HepG2 (cell line): ENCODE measurements around the gene SF1. TPM values are rescaled to one million over a fixed set of nuclear protein-coding genes. Genes with fewer than 3 reads are reported as not detected.

Experiments
- AGO1 ChIP-seq: fragments of 200-400 bp; formaldehyde crosslinking; IDR thresholded peaks from 2 replicates; pipeline ENCODE4 v1.6.1; 2017; ENCODE audit warnings: mild to moderate bottlenecking, low read depth, low read length, moderate library complexity; ENCODE audit not compliant: poor library complexity, severe bottlenecking
- CBX5 ChIP-seq: sonication (generic); formaldehyde crosslinking; IDR thresholded peaks from 2 replicates; pipeline ENCODE4 v1.4.0; 2020; ENCODE audit warnings: missing genetic modification reagents, borderline replicate concordance
- CHD2 ChIP-seq: IDR thresholded peaks from 2 replicates; pipeline ENCODE4 v1.6.1; 2011; ENCODE audit warnings: low read depth, low read length, improper control_type of control experiment
- ELF1 ChIP-seq: sonication (generic); formaldehyde crosslinking; IDR thresholded peaks from 2 replicates; pipeline ENCODE4 v1.4.0; 2020; ENCODE audit warnings: missing genetic modification reagents
- ERF ChIP-seq: IDR thresholded peaks from 2 replicates; pipeline ENCODE4 v1.6.1; 2018; ENCODE audit warnings: missing biosample characterization, missing genetic modification reagents
- FLYWCH1 ChIP-seq: sonication (generic); formaldehyde crosslinking; IDR thresholded peaks from 2 replicates; pipeline ENCODE4 v1.8.1; 2023; ENCODE audit warnings: mild to moderate bottlenecking, missing genetic modification reagents
- PAF1 ChIP-seq: IDR thresholded peaks from 2 replicates; pipeline ENCODE4 v1.6.1; 2016; ENCODE audit warnings: missing genetic modification reagents, missing compliant biosample characterization
- PHF8 ChIP-seq: sonication (generic); formaldehyde crosslinking; IDR thresholded peaks from 2 replicates; pipeline ENCODE4 v1.5.0; 2020; ENCODE audit warnings: missing genetic modification reagents
- PRMT3 ChIP-seq: sonication (generic); formaldehyde crosslinking; IDR thresholded peaks from 2 replicates; pipeline ENCODE4 v1.8.1; 2022; ENCODE audit warnings: low read depth, mild to moderate bottlenecking, moderate library complexity, missing genetic modification reagents, borderline replicate concordance
- RFX3 ChIP-seq: IDR thresholded peaks from 2 replicates; pipeline ENCODE4 v1.6.1; 2016; ENCODE audit warnings: missing biosample characterization, missing genetic modification reagents
- SUZ12 ChIP-seq: fragments of 150-350 bp; IDR thresholded peaks from 2 replicates; pipeline ENCODE4 v1.6.1; 2014; ENCODE audit warnings: low read depth, low read length
- TARDBP ChIP-seq: sonication (generic); formaldehyde crosslinking; IDR thresholded peaks from 2 replicates; pipeline ENCODE4 v1.8.0; 2022; ENCODE audit warnings: mild to moderate bottlenecking, missing genetic modification reagents
- ZIK1 ChIP-seq: sonication (generic); formaldehyde crosslinking; IDR thresholded peaks from 2 replicates; pipeline ENCODE4 v1.5.0; 2020; ENCODE audit warnings: mild to moderate bottlenecking, low read depth, missing genetic modification reagents, borderline replicate concordance
- ZNF205 ChIP-seq: IDR thresholded peaks from 2 replicates; pipeline ENCODE4 v1.6.1; 2018; ENCODE audit warnings: missing biosample characterization, missing genetic modification reagents
- ZNF251 ChIP-seq: sonication (generic); formaldehyde crosslinking; IDR thresholded peaks from 2 replicates; pipeline ENCODE4 v1.9.0; 2021; ENCODE audit warnings: mild to moderate bottlenecking, missing genetic modification reagents
- ZNF263 ChIP-seq: sonication (generic); formaldehyde crosslinking; IDR thresholded peaks from 2 replicates; pipeline ENCODE4 v1.4.0; 2020; ENCODE audit warnings: missing genetic modification reagents
- ZNF292 ChIP-seq: sonication (generic); formaldehyde crosslinking; IDR thresholded peaks from 2 replicates; pipeline ENCODE4 v1.8.1; 2022; ENCODE audit warnings: mild to moderate bottlenecking, low read depth, missing genetic modification reagents, borderline replicate concordance
- ZNF329 ChIP-seq: sonication (generic); formaldehyde crosslinking; IDR thresholded peaks from 2 replicates; pipeline ENCODE4 v1.9.0; 2021; ENCODE audit warnings: low read depth, mild to moderate bottlenecking, missing genetic modification reagents
- ZNF484 ChIP-seq: sonication (generic); formaldehyde crosslinking; IDR thresholded peaks from 2 replicates; pipeline ENCODE4 v1.5.1; 2020; ENCODE audit warnings: mild to moderate bottlenecking, low read depth, missing genetic modification reagents, borderline replicate concordance
- ZNF678 ChIP-seq: sonication (generic); formaldehyde crosslinking; IDR thresholded peaks from 2 replicates; pipeline ENCODE4 v1.4.0; 2020; ENCODE audit warnings: mild to moderate bottlenecking, missing genetic modification reagents
- ZNF761 ChIP-seq: sonication (generic); formaldehyde crosslinking; conservative IDR thresholded peaks from 2 replicates; pipeline ENCODE4 v1.4.0; 2020; ENCODE audit warnings: mild to moderate bottlenecking, missing genetic modification reagents
- ZNF781 ChIP-seq: sonication (generic); formaldehyde crosslinking; IDR thresholded peaks from 2 replicates; pipeline ENCODE4 v1.5.1; 2020; ENCODE audit warnings: borderline replicate concordance, mild to moderate bottlenecking, missing genetic modification reagents; ENCODE audit errors: not compliant biosample characterization
- polyA plus RNA-seq, 8 experiments: library from polyadenylated mRNA; depleted of rRNA in 3 of 8; stranded (reverse) in 7 of 8; unstranded in 1 of 8; fragments of >200 nt; fragmentation: Illumina TruSeq in 4 of 8; extraction: Trizol in 4 of 8; gene quantifications; 2 replicates each; pipeline versions ENCODE4 v1.2.1 to v1.2.3, GENCODE V29; 2011 to 2016; ENCODE audit warnings: low read depth in 4 of 8, missing spikeins in 1 of 8, mixed read lengths in 1 of 8; ENCODE audit not compliant: insufficient read depth in 1 of 8
- total RNA-seq, 5 experiments: library from RNA; depleted of rRNA; stranded (reverse); fragments of >200 nt; fragmentation: Illumina TruSeq; extraction: Trizol; gene quantifications; 2 replicates each; pipeline ENCODE4 v1.2.3, GENCODE V29; 2016; ENCODE audit warnings: low read depth in 1 of 5
- TF ChIP-seq, protein P1 (sequence below): sonication (generic); formaldehyde crosslinking; IDR thresholded peaks from 2 replicates; pipeline ENCODE4 v1.8.0; 2022; ENCODE audit warnings: mild to moderate bottlenecking, missing genetic modification reagents
- TF ChIP-seq, protein P2 (sequence below): sonication (generic); formaldehyde crosslinking; IDR thresholded peaks from 2 replicates; pipeline ENCODE4 v1.8.0; 2022; ENCODE audit warnings: mild to moderate bottlenecking, missing genetic modification reagents, moderate library complexity
- TF ChIP-seq, protein P3 (sequence below): sonication (generic); formaldehyde crosslinking; IDR thresholded peaks from 2 replicates; pipeline ENCODE4 v1.8.1; 2023; ENCODE audit warnings: mild to moderate bottlenecking, missing genetic modification reagents
- TF ChIP-seq, protein P4 (sequence below): sonication (generic); formaldehyde crosslinking; conservative IDR thresholded peaks from 2 replicates; pipeline ENCODE4 v1.8.0; 2022; ENCODE audit warnings: low read depth, missing genetic modification reagents
- TF ChIP-seq, protein P5 (sequence below): sonication (generic); formaldehyde crosslinking; IDR thresholded peaks from 2 replicates; pipeline ENCODE4 v1.5.0; 2020; ENCODE audit warnings: missing genetic modification reagents

The SF1 gene
- total and polyA plus RNA-seq, 2 of the 13 experiments (the other 11 are each of a cell fraction or from before 2014, with no cell fraction given): 55.5 to 70.4 TPM

DNA sequence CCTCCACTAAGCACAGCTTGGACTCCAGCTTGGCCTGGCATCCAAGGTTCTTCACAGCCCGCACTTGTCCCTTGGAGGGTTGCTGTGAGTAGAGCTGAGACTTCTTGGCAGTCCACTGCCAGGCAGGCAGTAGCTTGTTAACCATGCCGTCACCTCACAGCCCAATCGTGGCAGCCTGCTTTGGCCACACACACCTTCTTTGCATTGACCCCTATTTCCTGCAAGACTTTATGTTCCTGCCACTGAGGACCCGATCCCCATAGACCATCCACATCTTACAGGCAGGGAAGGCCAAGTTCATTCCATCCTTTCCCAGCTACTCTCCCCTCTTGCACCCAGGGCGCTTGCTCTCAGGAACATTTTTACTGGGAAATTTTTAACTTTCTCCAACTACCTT, 16.1 kb downstream of the SF1 start (continued):
- TF ChIP-seq RFX3 (CRISPR knock-in tag) (no peak), CBX5 (CRISPR knock-in tag) (0 out of 2 replicates have a peak, but pooled peaks have one; percentile 37), ZNF781 (CRISPR knock-in tag) (no peak), ZIK1 (CRISPR knock-in tag) (no peak), CHD2 (no peak), ZNF678 (CRISPR knock-in tag) (no peak), ZNF205 (CRISPR knock-in tag) (no peak), AGO1 (peak; percentile 30), ZNF292 (CRISPR knock-in tag) (no peak), ZNF251 (CRISPR knock-in tag) (no peak), ERF (CRISPR knock-in tag) (no peak), ELF1 (CRISPR knock-in tag) (no peak), TARDBP (CRISPR knock-in tag) (no peak), ZNF761 (CRISPR knock-in tag) (no peak), PHF8 (CRISPR knock-in tag) (no peak), ZNF484 (CRISPR knock-in tag) (no peak), PAF1 (peak; percentile 85), ZNF329 (CRISPR knock-in tag) (no peak), PRMT3 (no peak), SUZ12 (no peak), FLYWCH1 (no peak), ZNF263 (CRISPR knock-in tag) (no peak)
- TF ChIP-seq, protein P1, sequence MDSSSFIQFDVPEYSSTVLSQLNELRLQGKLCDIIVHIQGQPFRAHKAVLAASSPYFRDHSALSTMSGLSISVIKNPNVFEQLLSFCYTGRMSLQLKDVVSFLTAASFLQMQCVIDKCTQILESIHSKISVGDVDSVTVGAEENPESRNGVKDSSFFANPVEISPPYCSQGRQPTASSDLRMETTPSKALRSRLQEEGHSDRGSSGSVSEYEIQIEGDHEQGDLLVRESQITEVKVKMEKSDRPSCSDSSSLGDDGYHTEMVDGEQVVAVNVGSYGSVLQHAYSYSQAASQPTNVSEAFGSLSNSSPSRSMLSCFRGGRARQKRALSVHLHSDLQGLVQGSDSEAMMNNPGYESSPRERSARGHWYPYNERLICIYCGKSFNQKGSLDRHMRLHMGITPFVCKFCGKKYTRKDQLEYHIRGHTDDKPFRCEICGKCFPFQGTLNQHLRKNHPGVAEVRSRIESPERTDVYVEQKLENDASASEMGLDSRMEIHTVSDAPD (CRISPR knock-in tag): no peak
- TF ChIP-seq, protein P2, sequence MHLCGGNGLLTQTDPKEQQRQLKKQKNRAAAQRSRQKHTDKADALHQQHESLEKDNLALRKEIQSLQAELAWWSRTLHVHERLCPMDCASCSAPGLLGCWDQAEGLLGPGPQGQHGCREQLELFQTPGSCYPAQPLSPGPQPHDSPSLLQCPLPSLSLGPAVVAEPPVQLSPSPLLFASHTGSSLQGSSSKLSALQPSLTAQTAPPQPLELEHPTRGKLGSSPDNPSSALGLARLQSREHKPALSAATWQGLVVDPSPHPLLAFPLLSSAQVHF (CRISPR knock-in tag): no peak
- TF ChIP-seq, protein P3, sequence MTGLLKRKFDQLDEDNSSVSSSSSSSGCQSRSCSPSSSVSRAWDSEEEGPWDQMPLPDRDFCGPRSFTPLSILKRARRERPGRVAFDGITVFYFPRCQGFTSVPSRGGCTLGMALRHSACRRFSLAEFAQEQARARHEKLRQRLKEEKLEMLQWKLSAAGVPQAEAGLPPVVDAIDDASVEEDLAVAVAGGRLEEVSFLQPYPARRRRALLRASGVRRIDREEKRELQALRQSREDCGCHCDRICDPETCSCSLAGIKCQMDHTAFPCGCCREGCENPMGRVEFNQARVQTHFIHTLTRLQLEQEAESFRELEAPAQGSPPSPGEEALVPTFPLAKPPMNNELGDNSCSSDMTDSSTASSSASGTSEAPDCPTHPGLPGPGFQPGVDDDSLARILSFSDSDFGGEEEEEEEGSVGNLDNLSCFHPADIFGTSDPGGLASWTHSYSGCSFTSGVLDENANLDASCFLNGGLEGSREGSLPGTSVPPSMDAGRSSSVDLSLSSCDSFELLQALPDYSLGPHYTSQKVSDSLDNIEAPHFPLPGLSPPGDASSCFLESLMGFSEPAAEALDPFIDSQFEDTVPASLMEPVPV (CRISPR knock-in tag): no peak
- TF ChIP-seq, protein P4, sequence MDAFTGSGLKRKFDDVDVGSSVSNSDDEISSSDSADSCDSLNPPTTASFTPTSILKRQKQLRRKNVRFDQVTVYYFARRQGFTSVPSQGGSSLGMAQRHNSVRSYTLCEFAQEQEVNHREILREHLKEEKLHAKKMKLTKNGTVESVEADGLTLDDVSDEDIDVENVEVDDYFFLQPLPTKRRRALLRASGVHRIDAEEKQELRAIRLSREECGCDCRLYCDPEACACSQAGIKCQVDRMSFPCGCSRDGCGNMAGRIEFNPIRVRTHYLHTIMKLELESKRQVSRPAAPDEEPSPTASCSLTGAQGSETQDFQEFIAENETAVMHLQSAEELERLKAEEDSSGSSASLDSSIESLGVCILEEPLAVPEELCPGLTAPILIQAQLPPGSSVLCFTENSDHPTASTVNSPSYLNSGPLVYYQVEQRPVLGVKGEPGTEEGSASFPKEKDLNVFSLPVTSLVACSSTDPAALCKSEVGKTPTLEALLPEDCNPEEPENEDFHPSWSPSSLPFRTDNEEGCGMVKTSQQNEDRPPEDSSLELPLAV: no peak
- TF ChIP-seq, protein P5, sequence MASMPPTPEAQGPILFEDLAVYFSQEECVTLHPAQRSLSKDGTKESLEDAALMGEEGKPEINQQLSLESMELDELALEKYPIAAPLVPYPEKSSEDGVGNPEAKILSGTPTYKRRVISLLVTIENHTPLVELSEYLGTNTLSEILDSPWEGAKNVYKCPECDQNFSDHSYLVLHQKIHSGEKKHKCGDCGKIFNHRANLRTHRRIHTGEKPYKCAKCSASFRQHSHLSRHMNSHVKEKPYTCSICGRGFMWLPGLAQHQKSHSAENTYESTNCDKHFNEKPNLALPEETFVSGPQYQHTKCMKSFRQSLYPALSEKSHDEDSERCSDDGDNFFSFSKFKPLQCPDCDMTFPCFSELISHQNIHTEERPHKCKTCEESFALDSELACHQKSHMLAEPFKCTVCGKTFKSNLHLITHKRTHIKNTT (CRISPR knock-in tag): no peak
